SU-DHL-6 (cell line): ENCODE results near the gene ZGRF1.
"Not testable (repeated sequence)": the region's sequence is repeated elsewhere in the genome, so short reads cannot be mapped to it uniquely, and the experiment has no call there.

Experiments used
- CTCF ChIP-seq: fragments of 200-600 bp; sonication (generic); IDR thresholded peaks from one replicate; pipeline ENCODE4 v1.5.1; 2017; ENCODE audit warnings: antibody characterized with exemption, mild to moderate bottlenecking, low read length, moderate library complexity; ENCODE audit not compliant: insufficient read depth, poor library complexity, severe bottlenecking
- EZH2phosphoT487 ChIP-seq: fragments of 200-600 bp; sonication (generic), shearing (Covaris generic); conservative IDR thresholded peaks from 2 replicates; pipeline ENCODE4 v1.6.1; 2018; ENCODE audit warnings: mild to moderate bottlenecking, antibody characterized with exemption, low read length, moderate library complexity, mixed read lengths

GRCh38 chr4:112656115-112656514, 19.4 kb upstream of the ZGRF1 start:
- not testable (repeated sequence) for TF ChIP-seq CTCF, EZH2phosphoT487
